H9 (cell line): ENCODE data around the gene MYOCOS. TPM values are rescaled to one million over a fixed set of nuclear protein-coding genes. Genes with fewer than 3 reads are reported as not detected.

ENCODE experiments used
- DNase-seq: peaks from one replicate; pipeline ENCODE4 v3.0.0-alpha.2; 2017
- H2AFZ ChIP-seq: one replicate; pipeline ENCODE4 v1.6.1; 2013; ENCODE audit warnings: mild to moderate bottlenecking, low read length, control low read depth, moderate library complexity
- H2AK5ac ChIP-seq: 2 replicates; pipeline ENCODE4 v1.6.1; 2013; ENCODE audit warnings: low read length, control low read depth, mixed read lengths; ENCODE audit not compliant: insufficient read length
- H2BK120ac ChIP-seq: one replicate; pipeline ENCODE4 v1.6.1; 2013; ENCODE audit warnings: low read depth, mild to moderate bottlenecking, low read length, control low read depth, inconsistent platforms; ENCODE audit not compliant: poor library complexity, severe bottlenecking
- H2BK12ac ChIP-seq: 2 replicates; pipeline ENCODE4 v1.6.1; 2013; ENCODE audit warnings: low read length, control low read depth, mixed read lengths, low read depth; ENCODE audit not compliant: insufficient read length
- H2BK15ac ChIP-seq: 2 replicates; pipeline ENCODE4 v1.6.1; 2013; ENCODE audit warnings: low read depth, low read length, control low read depth
- H2BK20ac ChIP-seq: one replicate; pipeline ENCODE4 v1.6.1; 2013; ENCODE audit warnings: low read depth, mild to moderate bottlenecking, low read length, control low read depth, inconsistent platforms; ENCODE audit not compliant: poor library complexity, severe bottlenecking
- H2BK5ac ChIP-seq: 2 replicates; pipeline ENCODE4 v1.6.1; 2013; ENCODE audit warnings: low read length, control low read depth, mixed read lengths; ENCODE audit not compliant: insufficient read length
- H3K14ac ChIP-seq: 2 replicates; pipeline ENCODE4 v1.6.1; 2013; ENCODE audit warnings: low read length, control low read depth; ENCODE audit not compliant: insufficient read depth
- H3K18ac ChIP-seq: 2 replicates; pipeline ENCODE4 v1.6.1; 2013; ENCODE audit warnings: low read depth, mild to moderate bottlenecking, mixed read lengths, low read length, control low read depth; ENCODE audit not compliant: insufficient read length
- H3K23ac ChIP-seq: 2 replicates; pipeline ENCODE4 v1.6.1; 2013; ENCODE audit warnings: low read length, control low read depth, mixed read lengths, low read depth; ENCODE audit not compliant: insufficient read length
- H3K23me2 ChIP-seq: 2 replicates; pipeline ENCODE4 v1.6.1; 2013; ENCODE audit warnings: low read depth, mild to moderate bottlenecking, mixed read lengths, low read length, control low read depth; ENCODE audit not compliant: insufficient read length, poor library complexity, severe bottlenecking
- H3K27ac ChIP-seq: 2 replicates; pipeline ENCODE4 v1.5.1; 2013; ENCODE audit warnings: low read length, control low read depth, mixed read lengths, low read depth; ENCODE audit not compliant: insufficient read length
- H3K27me3 ChIP-seq: 2 replicates; pipeline ENCODE4 v1.6.1; 2013; ENCODE audit warnings: low read length, control low read depth, inconsistent platforms; ENCODE audit not compliant: insufficient read depth
- H3K4ac ChIP-seq: 2 replicates; pipeline ENCODE4 v1.6.1; 2013; ENCODE audit warnings: low read depth, mild to moderate bottlenecking, control low read depth, inconsistent platforms, low read length, moderate library complexity
- H3K4me1 ChIP-seq: 2 replicates; pipeline ENCODE4 v1.6.1; 2013; ENCODE audit warnings: low read length, control low read depth, inconsistent platforms; ENCODE audit not compliant: insufficient read depth
- H3K4me2 ChIP-seq: 2 replicates; pipeline ENCODE4 v1.6.1; 2013; ENCODE audit warnings: low read length, control low read depth, mixed read lengths; ENCODE audit not compliant: insufficient read length, insufficient read depth
- H3K56ac ChIP-seq: 2 replicates; pipeline ENCODE4 v1.6.1; 2013; ENCODE audit warnings: low read depth, mild to moderate bottlenecking, mixed read lengths, low read length, control low read depth; ENCODE audit not compliant: insufficient read length
- H3K79me1 ChIP-seq: 2 replicates; pipeline ENCODE4 v1.6.1; 2013; ENCODE audit warnings: low read depth, mild to moderate bottlenecking, moderate library complexity, low read length, control low read depth, inconsistent platforms; ENCODE audit not compliant: insufficient read depth, poor library complexity, severe bottlenecking
- H3K79me2 ChIP-seq: 2 replicates; pipeline ENCODE4 v1.6.1; 2013; ENCODE audit warnings: low read length, control low read depth, inconsistent platforms; ENCODE audit not compliant: insufficient read depth
- H3K9ac ChIP-seq: 2 replicates; pipeline ENCODE4 v1.6.1; 2013; ENCODE audit warnings: low read length, control low read depth, mixed read lengths; ENCODE audit not compliant: insufficient read length; ENCODE audit errors: extremely low read depth
- H3K9me3 ChIP-seq: one replicate; pipeline ENCODE4 v1.6.1; 2013; ENCODE audit warnings: low read depth, low read length, inconsistent platforms; ENCODE audit not compliant: control insufficient read depth
- H3T11ph ChIP-seq: one replicate; pipeline ENCODE4 v1.6.1; 2013; ENCODE audit warnings: mild to moderate bottlenecking, low read length, control low read depth, inconsistent platforms
- H4K20me1 ChIP-seq: one replicate; pipeline ENCODE4 v1.6.1; 2013; ENCODE audit not compliant: control insufficient read depth, insufficient read length, insufficient read depth
- H4K5ac ChIP-seq: 2 replicates; pipeline ENCODE4 v1.6.1; 2013; ENCODE audit warnings: low read depth, mild to moderate bottlenecking, mixed read lengths, low read length, control low read depth; ENCODE audit not compliant: insufficient read length
- H4K8ac ChIP-seq: replicated peaks from 2 replicates; pipeline ENCODE4 v1.6.1; 2013; ENCODE audit warnings: low read length, control low read depth, mixed read lengths, low read depth; ENCODE audit not compliant: insufficient read length
- H4K91ac ChIP-seq: 2 replicates; pipeline ENCODE4 v1.6.1; 2013; ENCODE audit warnings: low read depth, mild to moderate bottlenecking, moderate library complexity, mixed read lengths, low read length, control low read depth; ENCODE audit not compliant: insufficient read length
- H3K27ac Mint-ChIP-seq, 3 experiments: 2 replicates in 2 of 3; 3 replicates in 1 of 3; pipeline ENCODE4 v1.8.0; 2020 to 2021; ENCODE audit warnings: mixed read lengths in 3 of 3, mild to moderate bottlenecking in 1 of 3, moderate library complexity in 1 of 3
- H3K27me3 Mint-ChIP-seq: 2 replicates; pipeline ENCODE4 v1.8.0; 2021; ENCODE audit warnings: low read depth, mild to moderate bottlenecking, moderate library complexity, mixed read lengths
- H3K36me3 Mint-ChIP-seq, 3 experiments: 2 replicates in 2 of 3; 3 replicates in 1 of 3; pipeline ENCODE4 v1.8.0; 2020 to 2021; ENCODE audit warnings: low read depth in 3 of 3, mixed read lengths in 3 of 3; ENCODE audit not compliant: insufficient read depth in 1 of 3
- H3K4me1 Mint-ChIP-seq, 2 experiments: 2 replicates each; pipeline ENCODE4 v1.8.0; 2020; ENCODE audit warnings: mixed read lengths in 2 of 2
- H3K4me3 Mint-ChIP-seq, 2 experiments: 2 replicates in 1 of 2; 3 replicates in 1 of 2; pipeline ENCODE4 v1.8.0; 2020 to 2021; ENCODE audit warnings: mild to moderate bottlenecking in 2 of 2, mixed read lengths in 2 of 2, moderate library complexity in 1 of 2
- H3K9me3 Mint-ChIP-seq, 2 experiments: 2 replicates in 1 of 2; 3 replicates in 1 of 2; pipeline ENCODE4 v1.8.0; 2020; ENCODE audit warnings: mild to moderate bottlenecking in 2 of 2, mixed read lengths in 2 of 2, moderate library complexity in 1 of 2
- CTCF ChIP-seq: fragments of 200-600 bp; sonication (generic); conservative IDR thresholded peaks from 3 replicates; pipeline ENCODE4 v1.8.0; 2021; ENCODE audit warnings: antibody characterized with exemption, mild to moderate bottlenecking
- WGBS: extraction: QIAGEN DNeasy Blood & Tissue Kit; methylation state at CpG from one replicate; pipeline ENCODE4 v1.1.7; 2013; ENCODE audit warnings: missing lambda C conversion rate, low lambda C conversion rate, mixed read lengths; ENCODE audit not compliant: insufficient read length; ENCODE audit errors: extremely low coverage; 5-methylcytosine and 5-hydroxymethylcytosine counted together
- total RNA-seq: library from RNA; stranded (reverse); gene quantifications from 2 replicates; pipeline ENCODE4 v1.2.1, GENCODE V29; 2021

The MYOCOS gene
- total RNA-seq, 1 experiment from 2014 or later: 0.13 TPM

DNA sequence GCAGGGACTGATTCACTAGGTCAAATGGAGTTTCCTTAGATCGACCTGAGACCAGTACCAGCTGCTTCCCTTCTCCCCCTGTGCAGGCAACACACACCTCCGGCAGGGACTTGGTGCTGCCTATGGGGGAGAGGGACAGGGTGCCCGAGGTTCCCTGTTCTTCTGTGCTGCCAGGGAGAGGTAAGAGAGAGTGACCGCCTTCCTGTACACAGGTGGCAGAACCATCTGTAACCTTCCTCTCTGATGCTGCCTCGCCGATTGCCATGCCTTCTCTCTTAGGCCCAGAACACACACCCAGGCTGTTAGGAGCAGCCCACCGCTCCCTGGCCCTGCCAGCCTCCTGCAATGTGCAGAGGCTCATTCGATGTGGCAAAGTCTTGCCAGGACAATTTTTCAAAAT is 21.1 kb downstream of the MYOCOS start:
- H2BK5ac ChIP-seq: no peak overlapping the region
- H2AFZ ChIP-seq: no peak overlapping the region
- H4K8ac ChIP-seq: no peak overlapping the region
- no peak for DNase-seq
- H2BK20ac ChIP-seq: no peak overlapping the region
- H4K91ac ChIP-seq: no peak overlapping the region
- no peaks in the 10 kb centered on the region for H3K36me3 Mint-ChIP-seq
- no peak overlapping the region for H3K4ac ChIP-seq
- H3K23ac ChIP-seq: no peak overlapping the region
- no CpG with 5 or more reads among the region's 8 CpGs for WGBS
- no peak overlapping the region for H3T11ph ChIP-seq
- H3K4me1 ChIP-seq: peaks cover 2% of the 10 kb centered on the region; the same call in 1 of the 2 replicates
- H3K9me3 ChIP-seq: no peaks in the 10 kb centered on the region
- no peak overlapping the region for H2BK12ac ChIP-seq
- no peaks in the 10 kb centered on the region for H4K20me1 ChIP-seq
- H2BK120ac ChIP-seq: no peak overlapping the region
- no peaks in the 10 kb centered on the region for H3K27me3 ChIP-seq
- no peak overlapping the region for H3K14ac ChIP-seq
- H3K4me1 Mint-ChIP-seq: peaks cover 35 to 39% of the 10 kb centered on the region in 2 experiments
- no peaks in the 10 kb centered on the region for H3K79me1 ChIP-seq
- H4K5ac ChIP-seq: no peak overlapping the region
- no peak overlapping the region for H2BK15ac ChIP-seq
- H3K27ac ChIP-seq: no peak overlapping the region
- no peak overlapping the region for H3K18ac ChIP-seq
- no peak overlapping the region for H3K9ac ChIP-seq
- TF ChIP-seq CTCF: no peak
- no peak overlapping the region for H3K27ac Mint-ChIP-seq
- H3K4me3 Mint-ChIP-seq: no peak overlapping the region
- H3K23me2 ChIP-seq: no peaks in the 10 kb centered on the region
- no peak overlapping the region for H2AK5ac ChIP-seq
- no peaks in the 10 kb centered on the region for H3K9me3 Mint-ChIP-seq
- H3K56ac ChIP-seq: no peak overlapping the region
- H3K27me3 Mint-ChIP-seq: no peaks in the 10 kb centered on the region; the same call in 1 of the 2 replicates
- H3K4me2 ChIP-seq: no peak overlapping the region
- no peaks in the 10 kb centered on the region for H3K79me2 ChIP-seq
